ENCODE data around the gene VTN. TPM values are rescaled to one million over a fixed set of nuclear protein-coding genes. Genes with fewer than 3 reads are reported as not detected.
"Not testable (repeated sequence)": the region's sequence is repeated elsewhere in the genome, so short reads cannot be mapped to it uniquely, and the experiment has no call there.

Gene VTN
- total RNA-seq, 3 donors from 2014 or later, result 0.32 to 12.1 (median 0.98) TPM

GRCh38 chr17:28343491-28343932, 26.6 kb downstream of the VTN start:
- no peak for TF ChIP-seq POLR2AphosphoS5 (IDR thresholded peaks at IDR 0.05)
- no peak for TF ChIP-seq POLR2A (IDR thresholded peaks at IDR 0.05)
- TF ChIP-seq CTCF (IDR thresholded peaks at IDR 0.05), result no peak
- peak overlapping the region in 1 of 2 donors; percentile 8 for H3K27ac ChIP-seq
- H3K27me3 ChIP-seq, result no peaks in the 10 kb centered on the region
- peaks cover 3 to 17% of the 10 kb centered on the region in 2 donors for H3K4me1 ChIP-seq
- no peak overlapping the region for H3K4me3 ChIP-seq
- peaks cover 6% of the 10 kb centered on the region for H3K36me3 ChIP-seq
- intact Hi-C loops (cut with DNase I; ENCODE audit: low total_unique reads), result no loop called here
- no peak for DNase-seq (ENCODE audit: low spot score in 2 of 2)
- no peaks in the 10 kb centered on the region for H3K9me3 ChIP-seq

- peaks cover 6% of the 10 kb centered on the region for H3K36me3 ChIP-seq
- no peak overlapping the region for H3K4me3 ChIP-seq
- intact Hi-C loops (cut with DNase I; ENCODE audit: low total_unique reads), result no loop called here
- H3K27ac ChIP-seq, result no peak overlapping the region
- TF ChIP-seq CTCF (IDR thresholded peaks at IDR 0.05), result no peak
- no peak for TF ChIP-seq POLR2AphosphoS5 (IDR thresholded peaks at IDR 0.05)
- TF ChIP-seq POLR2A (IDR thresholded peaks at IDR 0.05), result no peak
- DNase-seq (ENCODE audit: low spot score in 2 of 2), result no peak
- no peaks in the 10 kb centered on the region for H3K9me3 ChIP-seq
- no peaks in the 10 kb centered on the region for H3K27me3 ChIP-seq
- peaks cover 0 to 16% of the 10 kb centered on the region in 2 donors for H3K4me1 ChIP-seq
Measured at GRCh38 chr17:28342313-28342712, 27.8 kb downstream of the VTN start.

GRCh38 chr17:28341516-28341915, 28.6 kb downstream of the VTN start:
- H3K27ac ChIP-seq, result no peak overlapping the region
- intact Hi-C loops (cut with DNase I; ENCODE audit: low total_unique reads), result no loop called here
- H3K9me3 ChIP-seq, result no peaks in the 10 kb centered on the region
- DNase-seq (ENCODE audit: low spot score in 2 of 2), result no peak
- TF ChIP-seq POLR2A (IDR thresholded peaks at IDR 0.05), result no peak
- TF ChIP-seq CTCF (IDR thresholded peaks at IDR 0.05), result no peak
- no peak for TF ChIP-seq POLR2AphosphoS5 (IDR thresholded peaks at IDR 0.05)
- H3K27me3 ChIP-seq, result no peaks in the 10 kb centered on the region
- no peak overlapping the region for H3K4me3 ChIP-seq
- peaks cover 6% of the 10 kb centered on the region for H3K36me3 ChIP-seq
- peaks cover 0 to 8% of the 10 kb centered on the region in 2 donors for H3K4me1 ChIP-seq

GRCh38 chr17:28340374-28340773, 29.7 kb downstream of the VTN start:
- TF ChIP-seq POLR2AphosphoS5 (IDR thresholded peaks at IDR 0.05), result no peak
- no peak for TF ChIP-seq POLR2A (IDR thresholded peaks at IDR 0.05)
- no peak for TF ChIP-seq CTCF (IDR thresholded peaks at IDR 0.05)
- peaks cover 6% of the 10 kb centered on the region for H3K36me3 ChIP-seq
- no peaks in the 10 kb centered on the region for H3K9me3 ChIP-seq
- intact Hi-C loops (cut with DNase I; ENCODE audit: low total_unique reads), result no loop called here
- H3K4me3 ChIP-seq, result no peak overlapping the region
- H3K27me3 ChIP-seq, result no peaks in the 10 kb centered on the region
- H3K4me1 ChIP-seq, result peaks cover 0 to 6% of the 10 kb centered on the region in 2 donors
- DNase-seq (ENCODE audit: low spot score in 2 of 2), result no peak
- H3K27ac ChIP-seq, result no peak overlapping the region

GRCh38 chr17:28339431-28339830, 30.7 kb downstream of the VTN start:
- peaks cover 5% of the 10 kb centered on the region for H3K36me3 ChIP-seq
- TF ChIP-seq POLR2AphosphoS5 (IDR thresholded peaks at IDR 0.05) (no peak), POLR2A (IDR thresholded peaks at IDR 0.05) (no peak), CTCF (IDR thresholded peaks at IDR 0.05) (no peak)
- H3K27ac ChIP-seq, result peak overlapping the region; percentile 8 to 13
- no peaks in the 10 kb centered on the region for H3K9me3 ChIP-seq
- no peaks in the 10 kb centered on the region for H3K27me3 ChIP-seq
- peaks cover 1 to 8% of the 10 kb centered on the region in 2 donors for H3K4me1 ChIP-seq
- DNase-seq (ENCODE audit: low spot score in 2 of 2), result no peak
- intact Hi-C loops (cut with DNase I; ENCODE audit: low total_unique reads), result no loop called here
- no peak overlapping the region for H3K4me3 ChIP-seq

- Histone ChIP-seq H3K27ac (peak overlapping the region; percentile 41 to 99), H3K4me3 (peak overlapping the region in 1 of 3 donors; percentile 21), H3K4me1 (peaks cover 3 to 14% of the 10 kb centered on the region in 2 donors)
- H3K36me3 ChIP-seq; H3K9me3 ChIP-seq; intact Hi-C loops (cut with DNase I; ENCODE audit: low total_unique reads); DNase-seq (ENCODE audit: low spot score in 2 of 2); H3K27me3 ChIP-seq: not testable (repeated sequence)
Measured at GRCh38 chr17:28338769-28339212, 31.3 kb downstream of the VTN start.

All from breast epithelium (tissue), 4 donors.